GM19043 (cell line): ENCODE results near the gene COL10A1.

ENCODE experiments used
- ATAC-seq: cut with Tn5 transposase; IDR thresholded peaks from one replicate; pipeline ENCODE4 v1.9.1; 2021; ENCODE audit warnings: low read depth; ENCODE audit not compliant: unreplicated experiment

The COL10A1 gene

GRCh38 chr6:116126032-116126431 is at the start of gene COL10A1:
Gene COL10A1, minus strand, starts transcription at chr6:116126132. Its CDS starts 640 bp downstream, at chr6:116125492.
- no peak for ATAC-seq

- ATAC-seq = no peak
Observed at GRCh38 chr6:116175344-116175743, 49.4 kb upstream of the COL10A1 start.

- ATAC-seq = no peak
Observed at GRCh38 chr6:116173928-116174327, 48.0 kb upstream of the COL10A1 start.

- no peak for ATAC-seq
Observed at GRCh38 chr6:116170358-116171057, 44.6 kb upstream of the COL10A1 start.

GRCh38 chr6:116169880-116170279 is 43.9 kb upstream of the COL10A1 start:
- ATAC-seq = no peak

- ATAC-seq = no peak
Observed at GRCh38 chr6:116168148-116168547, 42.2 kb upstream of the COL10A1 start.

- ATAC-seq = no peak
Observed at GRCh38 chr6:116166369-116166768, 40.4 kb upstream of the COL10A1 start.

- ATAC-seq = no peak
Observed at GRCh38 chr6:116165596-116165995, 39.7 kb upstream of the COL10A1 start.

- no peak for ATAC-seq
Observed at GRCh38 chr6:116159782-116160524, 34.0 kb upstream of the COL10A1 start.

- no peak for ATAC-seq
Observed at GRCh38 chr6:116158641-116159040, 32.7 kb upstream of the COL10A1 start.

GRCh38 chr6:116157391-116157790 is 31.5 kb upstream of the COL10A1 start:
- ATAC-seq = no peak

- ATAC-seq = no peak
Observed at GRCh38 chr6:116156405-116157326, 30.7 kb upstream of the COL10A1 start.

GRCh38 chr6:116154887-116155286 is 29.0 kb upstream of the COL10A1 start:
- ATAC-seq = no peak

- no peak for ATAC-seq
Observed at GRCh38 chr6:116152620-116153019, 26.7 kb upstream of the COL10A1 start.

- ATAC-seq = no peak
Observed at GRCh38 chr6:116145803-116146675, 20.1 kb upstream of the COL10A1 start.

GRCh38 chr6:116144605-116145004 is 18.7 kb upstream of the COL10A1 start:
- ATAC-seq = no peak

GRCh38 chr6:116139917-116140316 is 14.0 kb upstream of the COL10A1 start:
- no peak for ATAC-seq

GRCh38 chr6:116136933-116137340 is 11.0 kb upstream of the COL10A1 start:
- no peak for ATAC-seq

- ATAC-seq = no peak
Observed at GRCh38 chr6:116136373-116136772, 10.4 kb upstream of the COL10A1 start.

GRCh38 chr6:116133453-116133852 is 7.5 kb upstream of the COL10A1 start:
- no peak for ATAC-seq
